SHP77 (cell line): ENCODE data around the gene MTUS2.

Experiments used
- DNase-seq, 2 experiments: peaks; one replicate each; lab custom pipeline; 2025; lab: John Stamatoyannopoulos, UW

The MTUS2 gene

GRCh38 chr13:29451976-29452375, 631.8 kb downstream of the MTUS2 start:
- no peak for DNase-seq

- no peak for DNase-seq
Observed at GRCh38 chr13:29452773-29453616, 632.9 kb downstream of the MTUS2 start.

GRCh38 chr13:29453617-29454011, 633.5 kb downstream of the MTUS2 start:
- no peak for DNase-seq

- DNase-seq = no peak
Observed at GRCh38 chr13:29454931-29455481, 634.9 kb downstream of the MTUS2 start.

GRCh38 chr13:29456419-29456818, 636.3 kb downstream of the MTUS2 start:
- DNase-seq = no peak

- no peak for DNase-seq
Observed at GRCh38 chr13:29457299-29457698, 637.2 kb downstream of the MTUS2 start.

- no peak for DNase-seq
Observed at GRCh38 chr13:29458419-29458818, 638.3 kb downstream of the MTUS2 start.

GRCh38 chr13:29459813-29460355, 639.7 kb downstream of the MTUS2 start:
- DNase-seq = no peak

GRCh38 chr13:29464105-29464679, 644.1 kb downstream of the MTUS2 start:
- DNase-seq = no peak

- DNase-seq = no peak
Observed at GRCh38 chr13:29465741-29466293, 645.7 kb downstream of the MTUS2 start.

GRCh38 chr13:29471551-29471950, 651.4 kb downstream of the MTUS2 start:
- DNase-seq = no peak

- peak in 1 of 2 experiments; percentile 62 for DNase-seq
Observed at GRCh38 chr13:29472332-29472961, 652.3 kb downstream of the MTUS2 start.

- DNase-seq = no peak
Observed at GRCh38 chr13:29473166-29473565, 653.0 kb downstream of the MTUS2 start.

GRCh38 chr13:29474991-29475390, 654.9 kb downstream of the MTUS2 start:
- no peak for DNase-seq

GRCh38 chr13:29476046-29476445, 655.9 kb downstream of the MTUS2 start:
- no peak for DNase-seq

- DNase-seq = peak; percentile 70 to 84
Observed at GRCh38 chr13:29479716-29480492, 659.8 kb downstream of the MTUS2 start.

- no peak for DNase-seq
Observed at GRCh38 chr13:29480893-29481525, 660.9 kb downstream of the MTUS2 start.

GRCh38 chr13:29481603-29482002, 661.5 kb downstream of the MTUS2 start:
- DNase-seq = no peak

GRCh38 chr13:29482504-29482903, 662.4 kb downstream of the MTUS2 start:
- DNase-seq = no peak

GRCh38 chr13:29483211-29483610, 663.1 kb downstream of the MTUS2 start:
- DNase-seq = peak; percentile 18 to 47

- no peak for DNase-seq
Observed at GRCh38 chr13:29483623-29484022, 663.5 kb downstream of the MTUS2 start.
